Measurements from ENCODE around the gene MOCS3. TPM values are rescaled to one million over a fixed set of nuclear protein-coding genes. Genes with fewer than 3 reads are reported as not detected.

The MOCS3 gene
- total and polyA plus RNA-seq, 2 of the 4 experiments (the other 2 are of a cell fraction) = 3.3 to 9.9 TPM

DNA sequence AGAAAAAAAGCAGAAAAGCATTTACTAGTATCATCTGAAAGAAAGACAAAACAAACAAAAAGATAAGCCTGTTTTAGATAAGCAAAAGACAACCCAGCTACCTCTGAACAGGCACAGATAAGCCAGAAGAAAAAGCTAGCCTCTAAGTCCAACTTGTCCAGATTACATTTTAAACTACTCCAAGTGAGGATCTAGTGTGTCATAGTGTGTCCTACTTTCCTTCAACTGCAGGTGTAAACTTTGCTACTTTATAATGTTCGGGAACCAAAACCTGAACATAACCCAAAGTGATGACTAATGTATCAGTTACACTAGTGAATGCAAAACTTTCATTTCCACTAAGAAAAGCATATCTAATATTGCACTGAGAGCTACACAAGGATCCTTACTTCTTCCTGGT, 46.9 kb upstream of the MOCS3 start:
- in situ Hi-C loops (cut with MboI; ENCODE audit: low sequenced_read_pairs) = no loop called here

More for the DNA sequence above, 46.9 kb upstream of the MOCS3 start:
- H3K4ac ChIP-seq (ENCODE audit: low read depth, low read length) = no peak overlapping the region
- H4K8ac ChIP-seq (ENCODE audit: low read depth in 2 of 2, low read length in 2 of 2) = no peak overlapping the region
- no peak overlapping the region for H2BK20ac ChIP-seq (ENCODE audit: low read depth, low read length)
- H3K18ac ChIP-seq (ENCODE audit: low read depth, low read length) = no peak overlapping the region
- no TSS peak for BruUV-seq (replicated peaks)
- ChIA-PET CTCF (interaction anchor here (0.7 to 1.3 kb wide), 4 partner anchors 11 to 117 kb away, joined by 3 to 5 read pairs (median 3); partner anchors contain the start of gene BCAS4), POLR2A (ENCODE audit: unreplicated experiment) (interaction anchor here (0.6 kb wide), 1 partner anchor 278 kb away, joined by 4 read pairs; no protein-coding TSS in a partner anchor)
- ATAC-seq (ENCODE audit: low read depth) = no peak
- no peak overlapping the region for H4K91ac ChIP-seq (ENCODE audit: insufficient read depth, low read depth, low read length)
- H2AK9ac ChIP-seq (replicated peaks; ENCODE audit: low read depth, low read length, poor library complexity) = no peak overlapping the region
- H3K9me3 ChIP-seq (ENCODE audit: control insufficient read depth, insufficient read depth, low read length) = no peaks in the 10 kb centered on the region
- H4K5ac ChIP-seq (ENCODE audit: low read depth, low read length) = no peak overlapping the region
- H2BK120ac ChIP-seq (ENCODE audit: low read depth, low read length) = no peak overlapping the region
- H3K14ac ChIP-seq (replicated peaks; ENCODE audit: low read depth, low read length) = no peak overlapping the region
- dilution Hi-C loops (cut with HindIII; ENCODE audit: low sequenced_read_pairs, unreplicated experiment) = loop anchor here (25.0 kb wide), 1 partner anchor 99 kb away; no protein-coding TSS in a partner anchor
- no peak overlapping the region for H2BK15ac ChIP-seq (ENCODE audit: low read depth, low read length)
- H3K9me1 ChIP-seq (ENCODE audit: insufficient read depth, low read length) = peaks cover 29% of the 10 kb centered on the region
- H3K9ac ChIP-seq (ENCODE audit: low read depth, low read length) = no peak overlapping the region
- peaks cover 3% of the 10 kb centered on the region; the same call in 1 of the 2 replicates for H3K36me3 ChIP-seq (ENCODE audit: control insufficient read depth, insufficient read depth, low read length)
- H3K79me1 ChIP-seq (ENCODE audit: low read depth in 1 of 2, low read length in 2 of 2) = peaks cover 11 to 61% of the 10 kb centered on the region in 2 experiments; a peak in 3 of 4 replicates
- H3K27ac ChIP-seq (ENCODE audit: insufficient read depth, low read length) = no peak overlapping the region
- intact Hi-C loops (cut with micrococcal nuclease) = loop anchor here (5.0 kb wide), 1 partner anchor 94 kb away; no protein-coding TSS in a partner anchor
- WGBS, 2 experiments (ENCODE audit: extremely low coverage in 2 of 2, insufficient read length in 1 of 2) = no CpG with 5 or more reads among the region's 1 CpG
- H4K20me1 ChIP-seq (ENCODE audit: insufficient read depth, low read length) = peaks cover 95% of the 10 kb centered on the region
- H2AFZ ChIP-seq (replicated peaks; ENCODE audit: low read length, poor library complexity) = no peak overlapping the region
- TF ChIP-seq RAD21 (IDR thresholded peaks at IDR 0.05; ENCODE audit: low read length) = no peak
- TF ChIP-seq BHLHE40 (IDR thresholded peaks at IDR 0.05; ENCODE audit: low read depth, low read length) = no peak
- DNase-seq = peak; percentile 35
- no peak overlapping the region; the same call in 1 of the 2 replicates for H3K23ac ChIP-seq (ENCODE audit: low read depth, low read length)
- H3K4me2 ChIP-seq (ENCODE audit: low read depth, low read length) = no peak overlapping the region
- H3K27me3 ChIP-seq (ENCODE audit: control insufficient read depth, insufficient read depth, low read length) = no peaks in the 10 kb centered on the region
- no peak overlapping the region for H3K4me3 ChIP-seq (ENCODE audit: insufficient read depth, low read depth, low read length)
- H3K56ac ChIP-seq (ENCODE audit: extremely low read depth, insufficient read depth, low read length) = no peak overlapping the region
- no peak overlapping the region for H2AK5ac ChIP-seq (ENCODE audit: low read depth, low read length)
- H2BK5ac ChIP-seq (ENCODE audit: low read depth, low read length, poor library complexity, severe bottlenecking) = peak overlapping the region; percentile 15
- H3K4me1 ChIP-seq (ENCODE audit: control insufficient read depth, insufficient read depth, low read length) = peaks cover 26% of the 10 kb centered on the region
